ENCODE measurements around the gene GAB4. TPM values are rescaled to one million over a fixed set of nuclear protein-coding genes. Genes with fewer than 3 reads are reported as not detected.

GAB4 gene
- total and polyA plus RNA-seq, 2 of the 13 experiments (the other 11 are each of a cell fraction or from before 2014, with no cell fraction given): not detected

GRCh38 chr22:16970446-16970845, 37.6 kb downstream of the GAB4 start:
- Histone ChIP-seq H3K27ac (ENCODE audit: extremely low read length, insufficient read depth, low read length) (no peak overlapping the region), H3K27me3 (ENCODE audit: control insufficient read depth in 1 of 2, insufficient read depth in 2 of 2, low read length in 2 of 2) (peaks cover 0 to 2% of the 10 kb centered on the region in 2 experiments; a peak in 1 of 5 replicates), H3K36me3 (replicated peaks in 1 of 2; ENCODE audit: control insufficient read depth in 1 of 2, insufficient read depth in 2 of 2, low read length in 2 of 2) (no peaks in the 10 kb centered on the region), H3K4me1 (ENCODE audit: insufficient read depth, low read length) (no peaks in the 10 kb centered on the region), H3K4me3 (replicated peaks in 1 of 3; ENCODE audit: insufficient read depth in 1 of 3, low read depth in 2 of 3, low read length in 3 of 3) (no peak overlapping the region), H3K79me2 (ENCODE audit: insufficient read depth, low read length) (no peaks in the 10 kb centered on the region), H3K9me3 (ENCODE audit: low read length) (no peaks in the 10 kb centered on the region), H4K20me1 (ENCODE audit: insufficient read depth, low read length) (no peaks in the 10 kb centered on the region), H3K4me2 (ENCODE audit: low read depth, low read length) (no peak overlapping the region), H3K9ac (ENCODE audit: insufficient read depth, low read depth, low read length) (no peak overlapping the region), H2AFZ (ENCODE audit: low read length) (no peak overlapping the region)
- FAIRE-seq: no peak
- no peak for ATAC-seq
- TF ChIP-seq RARA (CRISPR knock-in tag; IDR thresholded peaks at IDR 0.05) (no peak), MAFF (IDR thresholded peaks at IDR 0.05; ENCODE audit: low read depth, low read length) (no peak)
- POLR2A ChIA-PET: no interaction called here
- CTCF ChIA-PET (ENCODE audit: low intra/inter-chr PET ratio, low total read pairs): no interaction called here
- in situ Hi-C loops (cut with HindIII; ENCODE audit: extremely low pct_ligation_motif_present, low pct_unique_long_range_greater_than_20kb) (no loop called here), intact Hi-C loops (cut with micrococcal nuclease; ENCODE audit: unreplicated experiment) (no loop called here)
- no TSS peak for BruUV-seq (replicated peaks)
- 12% methylated on average over 3 of the region's 4 CpGs for WGBS (ENCODE audit: low lambda C conversion rate)
- DNase-seq (ENCODE audit: low spot score): no peak

DNA sequence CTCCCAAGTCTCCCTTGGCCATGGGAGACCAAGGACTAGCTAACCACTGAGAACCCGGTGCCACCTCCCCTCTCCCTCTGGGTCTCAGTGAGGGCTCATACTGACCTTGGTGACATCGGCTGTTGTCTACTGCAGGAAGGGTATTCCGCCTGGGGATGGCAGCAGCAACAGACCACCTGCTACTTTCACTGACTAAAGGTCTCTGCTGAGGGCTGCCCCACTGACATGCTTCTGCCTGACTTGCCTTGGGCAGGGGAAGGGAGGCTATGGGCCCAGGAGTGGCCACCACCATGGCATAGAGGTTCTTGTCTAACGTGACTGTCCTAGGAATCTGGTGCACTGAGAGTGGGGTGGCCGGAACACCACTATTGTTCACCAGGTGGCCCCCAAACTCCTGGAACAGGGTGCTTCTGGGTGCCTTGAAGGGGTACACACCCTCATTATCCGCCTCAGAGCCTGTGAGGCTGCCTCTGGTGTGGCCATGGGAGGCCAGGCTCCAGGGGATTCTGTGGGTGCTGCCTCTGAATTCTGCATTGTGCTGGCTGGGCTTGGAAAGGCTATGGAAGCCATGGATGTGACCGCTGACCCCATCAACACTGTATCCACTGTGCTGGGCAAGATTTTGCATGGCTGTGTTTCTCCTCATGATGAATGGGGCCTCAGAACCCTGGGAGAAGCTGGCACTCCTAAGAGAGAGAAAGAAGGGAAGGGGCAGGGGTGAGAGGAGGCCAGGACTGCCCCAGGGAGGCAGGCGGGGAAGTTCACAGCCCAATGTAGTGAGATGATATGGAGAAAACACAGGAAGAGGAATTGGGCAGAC, 38.3 kb downstream of the GAB4 start:
- H4K20me1 ChIP-seq (ENCODE audit: insufficient read depth, low read length): no peaks in the 10 kb centered on the region
- no peak overlapping the region for H3K4me2 ChIP-seq (ENCODE audit: low read depth, low read length)
- ChIA-PET CTCF (ENCODE audit: low intra/inter-chr PET ratio, low total read pairs) (no interaction called here), POLR2A (no interaction called here)
- peaks cover 0 to 2% of the 10 kb centered on the region in 2 experiments; a peak in 1 of 5 replicates for H3K27me3 ChIP-seq (ENCODE audit: control insufficient read depth in 1 of 2, insufficient read depth in 2 of 2, low read length in 2 of 2)
- H3K36me3 ChIP-seq (replicated peaks in 1 of 2; ENCODE audit: control insufficient read depth in 1 of 2, insufficient read depth in 2 of 2, low read length in 2 of 2): no peaks in the 10 kb centered on the region
- no peaks in the 10 kb centered on the region for H3K9me3 ChIP-seq (ENCODE audit: low read length)
- no peak overlapping the region for H2AFZ ChIP-seq (ENCODE audit: low read length)
- no peaks in the 10 kb centered on the region for H3K79me2 ChIP-seq (ENCODE audit: insufficient read depth, low read length)
- no peak overlapping the region for H3K9ac ChIP-seq (ENCODE audit: insufficient read depth, low read depth, low read length)
- H3K27ac ChIP-seq (ENCODE audit: extremely low read length, insufficient read depth, low read length): no peak overlapping the region
- no peak for FAIRE-seq
- H3K4me1 ChIP-seq (ENCODE audit: insufficient read depth, low read length): no peaks in the 10 kb centered on the region
- ATAC-seq: no peak
- in situ Hi-C loops (cut with HindIII; ENCODE audit: extremely low pct_ligation_motif_present, low pct_unique_long_range_greater_than_20kb) (no loop called here), intact Hi-C loops (cut with micrococcal nuclease; ENCODE audit: unreplicated experiment) (no loop called here)
- no peak overlapping the region for H3K4me3 ChIP-seq (replicated peaks in 1 of 3; ENCODE audit: insufficient read depth in 1 of 3, low read depth in 2 of 3, low read length in 3 of 3)
- no peak for DNase-seq (ENCODE audit: low spot score)
- BruUV-seq (replicated peaks): no TSS peak
- WGBS (ENCODE audit: low lambda C conversion rate): 0% methylated on average over 7 of the region's 8 CpGs
- TF ChIP-seq PREB (CRISPR knock-in tag; IDR thresholded peaks at IDR 0.05) (no peak), ZBTB40 (IDR thresholded peaks at IDR 0.05) (no peak), ZBTB40 (CRISPR knock-in tag; IDR thresholded peaks at IDR 0.05) (no peak), NFKBIZ (CRISPR knock-in tag; IDR thresholded peaks at IDR 0.05) (no peak)
- TF ChIP-seq, protein P1, sequence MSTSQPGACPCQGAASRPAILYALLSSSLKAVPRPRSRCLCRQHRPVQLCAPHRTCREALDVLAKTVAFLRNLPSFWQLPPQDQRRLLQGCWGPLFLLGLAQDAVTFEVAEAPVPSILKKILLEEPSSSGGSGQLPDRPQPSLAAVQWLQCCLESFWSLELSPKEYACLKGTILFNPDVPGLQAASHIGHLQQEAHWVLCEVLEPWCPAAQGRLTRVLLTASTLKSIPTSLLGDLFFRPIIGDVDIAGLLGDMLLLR (CRISPR knock-in tag; IDR thresholded peaks at IDR 0.05): no peak

All from HepG2 (cell line).